ENCODE measurements around the gene CNTN4.

Gene CNTN4

DNA sequence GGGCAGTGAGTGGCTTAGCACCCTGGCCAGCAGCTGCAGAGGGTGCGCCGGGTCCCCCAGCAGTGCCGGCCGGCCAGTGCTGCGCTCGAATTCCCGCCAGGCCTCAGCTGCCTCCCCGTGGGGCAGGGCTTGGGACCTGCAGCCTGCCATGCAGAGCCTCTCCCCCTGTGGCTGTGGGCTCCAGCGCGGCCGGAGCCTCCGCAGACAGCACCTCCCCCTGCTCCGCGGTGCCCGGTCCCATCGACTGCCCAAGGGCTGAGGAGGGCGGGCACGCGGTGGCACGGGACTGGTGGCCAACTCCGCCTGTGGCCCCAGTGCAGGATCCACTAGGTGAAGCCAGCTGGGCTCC, 386.3 kb downstream of the CNTN4 start:
- H4K20me1 ChIP-seq (ENCODE audit: insufficient read depth, low read length): no peaks in the 10 kb centered on the region
- H3K27ac ChIP-seq (ENCODE audit: low read length): no peak overlapping the region
- no peaks in the 10 kb centered on the region for H3K9me3 ChIP-seq (ENCODE audit: insufficient read depth, low read length, severe bottlenecking)
- H3K9ac ChIP-seq (ENCODE audit: low read depth, low read length): no peak overlapping the region
- H3K36me3 ChIP-seq (ENCODE audit: insufficient read depth, low read length): no peaks in the 10 kb centered on the region
- no peak overlapping the region for H3K4me2 ChIP-seq (ENCODE audit: insufficient read depth, low read length)
- H3K79me2 ChIP-seq (ENCODE audit: insufficient read depth, low read length): no peaks in the 10 kb centered on the region
- H3K4me3 ChIP-seq (ENCODE audit: low read depth in 1 of 2, low read length in 2 of 2): no peak overlapping the region
- TF ChIP-seq EZH2 (IDR thresholded peaks at IDR 0.05; ENCODE audit: borderline replicate concordance, low read depth, low read length, severe bottlenecking): no peak
- TF ChIP-seq, protein P1, sequence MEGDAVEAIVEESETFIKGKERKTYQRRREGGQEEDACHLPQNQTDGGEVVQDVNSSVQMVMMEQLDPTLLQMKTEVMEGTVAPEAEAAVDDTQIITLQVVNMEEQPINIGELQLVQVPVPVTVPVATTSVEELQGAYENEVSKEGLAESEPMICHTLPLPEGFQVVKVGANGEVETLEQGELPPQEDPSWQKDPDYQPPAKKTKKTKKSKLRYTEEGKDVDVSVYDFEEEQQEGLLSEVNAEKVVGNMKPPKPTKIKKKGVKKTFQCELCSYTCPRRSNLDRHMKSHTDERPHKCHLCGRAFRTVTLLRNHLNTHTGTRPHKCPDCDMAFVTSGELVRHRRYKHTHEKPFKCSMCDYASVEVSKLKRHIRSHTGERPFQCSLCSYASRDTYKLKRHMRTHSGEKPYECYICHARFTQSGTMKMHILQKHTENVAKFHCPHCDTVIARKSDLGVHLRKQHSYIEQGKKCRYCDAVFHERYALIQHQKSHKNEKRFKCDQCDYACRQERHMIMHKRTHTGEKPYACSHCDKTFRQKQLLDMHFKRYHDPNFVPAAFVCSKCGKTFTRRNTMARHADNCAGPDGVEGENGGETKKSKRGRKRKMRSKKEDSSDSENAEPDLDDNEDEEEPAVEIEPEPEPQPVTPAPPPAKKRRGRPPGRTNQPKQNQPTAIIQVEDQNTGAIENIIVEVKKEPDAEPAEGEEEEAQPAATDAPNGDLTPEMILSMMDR (IDR thresholded peaks at IDR 0.05; ENCODE audit: borderline replicate concordance, extremely low read depth, low read length, poor library complexity, severe bottlenecking): no peak
- DNase-seq: no peak
- no peak for ATAC-seq (ENCODE audit: insufficient read depth, low read depth)
- H3K27me3 ChIP-seq (ENCODE audit: insufficient read depth, low read length, poor library complexity): no peaks in the 10 kb centered on the region
- H3K4me1 ChIP-seq (ENCODE audit: insufficient read depth, low read length): no peaks in the 10 kb centered on the region
- H2AFZ ChIP-seq (ENCODE audit: low read depth, low read length): no peak overlapping the region

DNA sequence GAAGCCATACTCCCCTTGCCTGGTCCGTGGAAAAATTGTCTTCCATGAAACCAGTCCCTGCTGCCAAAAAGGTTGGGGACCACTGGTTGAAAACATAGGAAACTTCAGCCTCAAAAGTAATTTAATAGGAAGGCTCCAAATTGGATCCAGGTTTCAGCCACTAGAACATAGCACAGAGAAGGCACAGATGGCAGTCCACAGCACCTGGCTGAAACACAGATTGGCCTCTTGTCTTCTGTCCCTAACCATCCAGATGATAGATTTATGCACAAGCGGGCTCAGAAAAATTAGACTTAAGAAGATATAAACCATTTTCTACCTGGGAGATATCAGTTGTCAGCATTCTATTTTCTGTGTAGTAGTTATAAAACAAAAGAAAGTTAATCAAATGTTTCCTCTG, 397.1 kb downstream of the CNTN4 start:
- Histone ChIP-seq H3K27me3 (ENCODE audit: insufficient read depth, low read length, poor library complexity) (no peaks in the 10 kb centered on the region), H2AFZ (ENCODE audit: low read depth, low read length) (no peak overlapping the region), H3K4me1 (ENCODE audit: insufficient read depth, low read length) (no peaks in the 10 kb centered on the region), H3K9me3 (ENCODE audit: insufficient read depth, low read length, severe bottlenecking) (no peaks in the 10 kb centered on the region), H3K4me2 (ENCODE audit: insufficient read depth, low read length) (no peak overlapping the region), H3K79me2 (ENCODE audit: insufficient read depth, low read length) (no peaks in the 10 kb centered on the region), H3K4me3 (ENCODE audit: low read depth in 1 of 2, low read length in 2 of 2) (no peak overlapping the region), H3K27ac (ENCODE audit: low read length) (no peak overlapping the region), H3K36me3 (ENCODE audit: insufficient read depth, low read length) (no peaks in the 10 kb centered on the region), H3K9ac (ENCODE audit: low read depth, low read length) (no peak overlapping the region), H4K20me1 (ENCODE audit: insufficient read depth, low read length) (no peaks in the 10 kb centered on the region)
- ATAC-seq (ENCODE audit: insufficient read depth, low read depth): no peak
- DNase-seq: no peak
- TF ChIP-seq, protein P1 (IDR thresholded peaks at IDR 0.05; ENCODE audit: borderline replicate concordance, extremely low read depth, low read length, poor library complexity, severe bottlenecking): no peak
- TF ChIP-seq EZH2 (IDR thresholded peaks at IDR 0.05; ENCODE audit: borderline replicate concordance, low read depth, low read length, severe bottlenecking): no peak

- TF ChIP-seq, protein P1 (IDR thresholded peaks at IDR 0.05; ENCODE audit: borderline replicate concordance, extremely low read depth, low read length, poor library complexity, severe bottlenecking): no peak
- H3K4me3 ChIP-seq (ENCODE audit: low read depth in 1 of 2, low read length in 2 of 2): no peak overlapping the region
- no peak for ATAC-seq (ENCODE audit: insufficient read depth, low read depth)
These were observed 406.2 kb downstream of the CNTN4 start for GRCh38 chr3:2504912-2505311.

DNA sequence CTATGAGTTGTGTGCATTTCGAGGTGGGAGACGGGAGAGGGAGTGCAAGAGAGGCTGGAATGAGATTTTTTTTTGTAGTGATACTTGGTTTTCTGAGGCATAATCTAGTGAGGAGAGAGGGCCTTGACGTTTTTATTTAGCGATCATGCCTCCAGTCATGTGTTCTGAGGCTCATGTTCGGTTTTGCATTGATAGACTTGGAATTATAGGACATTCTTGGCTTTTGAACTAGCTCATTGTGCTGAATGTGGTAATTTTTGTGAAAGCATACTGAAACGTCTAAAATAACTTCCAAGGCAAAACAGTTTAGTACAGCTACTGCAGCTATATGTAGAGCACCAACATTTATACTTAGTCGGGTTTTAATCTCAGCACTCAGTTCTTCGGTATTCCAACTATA, 408.1 kb downstream of the CNTN4 start:
- no peaks in the 10 kb centered on the region for H3K9me3 ChIP-seq (ENCODE audit: insufficient read depth, low read length, severe bottlenecking)
- no peak overlapping the region for H3K9ac ChIP-seq (ENCODE audit: low read depth, low read length)
- TF ChIP-seq EZH2 (IDR thresholded peaks at IDR 0.05; ENCODE audit: borderline replicate concordance, low read depth, low read length, severe bottlenecking): no peak
- TF ChIP-seq, protein P1 (IDR thresholded peaks at IDR 0.05; ENCODE audit: borderline replicate concordance, extremely low read depth, low read length, poor library complexity, severe bottlenecking): no peak
- DNase-seq (no peak), ATAC-seq (ENCODE audit: insufficient read depth, low read depth) (no peak)
- H3K36me3 ChIP-seq (ENCODE audit: insufficient read depth, low read length): no peaks in the 10 kb centered on the region
- H2AFZ ChIP-seq (ENCODE audit: low read depth, low read length): no peak overlapping the region
- H3K4me2 ChIP-seq (ENCODE audit: insufficient read depth, low read length): no peak overlapping the region
- H4K20me1 ChIP-seq (ENCODE audit: insufficient read depth, low read length): no peaks in the 10 kb centered on the region
- H3K4me3 ChIP-seq (ENCODE audit: low read depth in 1 of 2, low read length in 2 of 2): no peak overlapping the region
- no peaks in the 10 kb centered on the region for H3K4me1 ChIP-seq (ENCODE audit: insufficient read depth, low read length)
- no peaks in the 10 kb centered on the region for H3K79me2 ChIP-seq (ENCODE audit: insufficient read depth, low read length)
- no peak overlapping the region for H3K27ac ChIP-seq (ENCODE audit: low read length)
- H3K27me3 ChIP-seq (ENCODE audit: insufficient read depth, low read length, poor library complexity): no peaks in the 10 kb centered on the region

More at GRCh38 chr3:2504912-2505311, 406.2 kb downstream of the CNTN4 start:
- H3K4me2 ChIP-seq (ENCODE audit: insufficient read depth, low read length): no peak overlapping the region
- no peaks in the 10 kb centered on the region for H3K36me3 ChIP-seq (ENCODE audit: insufficient read depth, low read length)
- H3K27ac ChIP-seq (ENCODE audit: low read length): no peak overlapping the region
- no peaks in the 10 kb centered on the region for H3K9me3 ChIP-seq (ENCODE audit: insufficient read depth, low read length, severe bottlenecking)
- H3K9ac ChIP-seq (ENCODE audit: low read depth, low read length): no peak overlapping the region
- H3K79me2 ChIP-seq (ENCODE audit: insufficient read depth, low read length): no peaks in the 10 kb centered on the region
- H2AFZ ChIP-seq (ENCODE audit: low read depth, low read length): no peak overlapping the region
- H3K27me3 ChIP-seq (ENCODE audit: insufficient read depth, low read length, poor library complexity): no peaks in the 10 kb centered on the region
- H4K20me1 ChIP-seq (ENCODE audit: insufficient read depth, low read length): no peaks in the 10 kb centered on the region
- H3K4me1 ChIP-seq (ENCODE audit: insufficient read depth, low read length): no peaks in the 10 kb centered on the region
- no peak for DNase-seq

Data from DND-41 (cell line).